GM19025 (cell line): ENCODE data around the gene NFX1.
"Not testable (repeated sequence)": the region's sequence is repeated elsewhere in the genome, so short reads cannot be mapped to it uniquely, and the experiment has no call there.

Experiments
- ATAC-seq: cut with Tn5 transposase; IDR thresholded peaks from one replicate; pipeline ENCODE4 v1.9.1; 2021; ENCODE audit warnings: mild to moderate bottlenecking, low read depth, moderate library complexity; ENCODE audit not compliant: unreplicated experiment

NFX1 gene

GRCh38 chr9:33351547-33351946 lies 61.2 kb downstream of the NFX1 start:
- no peak for ATAC-seq

GRCh38 chr9:33354651-33355211 lies 64.4 kb downstream of the NFX1 start:
- no peak for ATAC-seq

- ATAC-seq: no peak
Measured at GRCh38 chr9:33355933-33356332, 65.6 kb downstream of the NFX1 start.

GRCh38 chr9:33358641-33359040 lies 68.3 kb downstream of the NFX1 start:
- ATAC-seq: not testable (repeated sequence)

- ATAC-seq: no peak
Measured at GRCh38 chr9:33364127-33364526, 73.8 kb downstream of the NFX1 start.

GRCh38 chr9:33364814-33365213 lies 74.5 kb downstream of the NFX1 start:
- not testable (repeated sequence) for ATAC-seq

GRCh38 chr9:33366979-33367480 lies 76.7 kb downstream of the NFX1 start:
- no peak for ATAC-seq

GRCh38 chr9:33372900-33373299 lies 82.6 kb downstream of the NFX1 start:
- no peak for ATAC-seq

- ATAC-seq: no peak
Measured at GRCh38 chr9:33374190-33374589, 83.9 kb downstream of the NFX1 start.

GRCh38 chr9:33374634-33375237 lies 84.4 kb downstream of the NFX1 start:
- ATAC-seq: peak; percentile 54

- ATAC-seq: no peak
Measured at GRCh38 chr9:33375238-33375840, 85.0 kb downstream of the NFX1 start.

GRCh38 chr9:33375841-33376321 lies 85.6 kb downstream of the NFX1 start:
- no peak for ATAC-seq

GRCh38 chr9:33377089-33377715 lies 86.9 kb downstream of the NFX1 start:
- ATAC-seq: no peak

- no peak for ATAC-seq
Measured at GRCh38 chr9:33378121-33378795, 87.9 kb downstream of the NFX1 start.

GRCh38 chr9:33379666-33380389 lies 89.5 kb downstream of the NFX1 start:
- ATAC-seq: no peak

GRCh38 chr9:33380390-33381094 lies 90.2 kb downstream of the NFX1 start:
- ATAC-seq: no peak

GRCh38 chr9:33381231-33381791 lies 91.0 kb downstream of the NFX1 start:
- ATAC-seq: no peak

- not testable (repeated sequence) for ATAC-seq
Measured at GRCh38 chr9:33382397-33382796, 92.1 kb downstream of the NFX1 start.

GRCh38 chr9:33383396-33383795 lies 93.1 kb downstream of the NFX1 start:
- not testable (repeated sequence) for ATAC-seq
